OCI-LY3 (cell line): ENCODE measurements around the gene RUNX3.

ENCODE experiments used
- CTCF ChIP-seq: fragments of 200-600, 300-600 bp; sonication (generic); IDR thresholded peaks from 2 replicates; pipeline ENCODE4 v1.5.1; 2014; ENCODE audit warnings: antibody characterized with exemption, low read length, low read depth
- EZH2phosphoT487 ChIP-seq: fragments of 200-600 bp; shearing (Covaris generic); IDR thresholded peaks from 2 replicates; pipeline ENCODE4 v1.6.1; 2018; ENCODE audit warnings: antibody characterized with exemption, mixed run types, low read depth

- peak; percentile 10; the same call in 1 of the 2 replicates for TF ChIP-seq CTCF
- no peak for TF ChIP-seq EZH2phosphoT487
Measured at GRCh38 chr1:24857507-24858133, 72.5 kb downstream of the RUNX3 start.
